Measurements from ENCODE around the gene VPS41. TPM values are rescaled to one million over a fixed set of nuclear protein-coding genes. Genes with fewer than 3 reads are reported as not detected.
A peak's percentile ranks its signal among the peaks of the same experiment; 100 is the strongest.

Gene VPS41
- total RNA-seq, 1 donor from 2014 or later = 48.2 TPM

- DNase-seq (ENCODE audit: extremely low read depth, low read depth, low spot score) = no peak
Measured at GRCh38 chr7:38677981-38678697, 230.9 kb downstream of the VPS41 start.

DNA sequence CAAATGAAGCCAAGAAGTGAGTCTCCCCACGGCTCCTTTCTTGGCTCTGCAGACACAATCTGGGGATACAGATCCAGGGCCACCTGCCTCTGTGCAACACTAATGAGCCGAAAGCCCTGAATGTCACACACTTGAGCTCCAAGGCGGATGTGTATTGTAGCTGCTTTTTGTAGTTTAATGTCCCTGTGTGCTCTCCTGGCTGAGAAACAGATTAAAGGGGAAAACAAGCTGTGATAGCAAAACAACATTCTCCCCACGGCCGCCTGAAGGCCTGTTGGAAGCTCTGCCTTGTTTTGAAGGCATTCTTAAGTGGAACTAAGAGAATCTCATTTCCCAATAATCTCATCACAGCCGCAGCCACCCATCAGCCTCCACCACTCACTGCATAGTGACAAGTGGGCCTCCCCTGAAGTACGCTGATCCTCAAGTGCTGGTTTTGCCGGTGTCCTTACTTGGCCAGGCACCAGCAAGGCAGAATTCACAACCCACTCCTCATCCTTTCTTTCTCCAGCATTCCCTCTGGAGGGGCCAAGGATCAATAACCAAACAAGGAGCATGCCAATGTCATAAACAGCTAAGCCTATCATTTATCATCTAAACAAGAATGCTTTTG lies 233.4 kb downstream of the VPS41 start:
- no peak for DNase-seq (ENCODE audit: extremely low read depth, low read depth, low spot score)

DNA sequence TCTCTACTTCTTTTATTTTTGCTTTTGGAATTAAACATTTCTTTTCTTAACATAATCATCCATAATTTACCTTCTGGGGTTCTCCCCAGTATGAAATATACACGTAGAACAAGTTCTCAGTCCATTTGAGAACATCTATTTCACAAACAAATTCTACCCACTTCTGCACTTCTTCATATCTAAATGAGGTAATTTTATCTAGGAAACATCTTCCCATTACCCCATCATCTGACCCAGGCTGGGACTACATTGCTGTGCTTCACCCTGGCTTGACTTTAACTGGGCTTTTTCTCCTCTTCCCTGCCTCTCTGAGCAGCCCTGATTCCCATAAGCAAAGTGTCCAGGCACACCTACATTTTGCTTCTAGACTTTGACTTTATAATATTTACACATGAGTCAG lies 234.5 kb downstream of the VPS41 start:
- DNase-seq (ENCODE audit: extremely low read depth, low read depth, low spot score) = no peak

DNA sequence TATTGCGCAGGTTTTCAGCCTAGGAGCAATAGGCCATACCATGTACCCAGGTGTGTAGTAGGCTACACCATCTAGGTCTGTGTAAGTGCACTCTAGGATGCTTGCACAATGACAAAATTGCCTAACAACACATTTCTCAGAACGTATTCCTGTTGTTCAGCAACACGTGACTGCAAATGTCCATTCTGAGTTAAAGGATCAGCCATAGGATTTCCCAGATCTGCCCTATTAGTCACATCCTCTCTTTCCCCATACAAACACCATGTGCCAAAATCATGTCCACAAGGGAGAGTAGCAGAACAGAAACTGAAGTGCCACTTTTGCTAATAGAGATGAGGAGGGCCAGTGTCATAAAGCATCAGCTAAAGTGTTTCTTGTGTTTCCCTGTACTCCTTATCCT lies 235.2 kb downstream of the VPS41 start:
- DNase-seq (ENCODE audit: extremely low read depth, low read depth, low spot score) = peak; percentile 44

Other genes starting within 250 kb of the VPS41 start
- not detected in 2 replicates for gene POU6F2, start 68.7 kb upstream of the VPS41 start, total RNA-seq

Data from glomerular endothelial cell (primary cell).